Mesangial cell (primary cell): ENCODE results near the gene KLHDC4. TPM values are rescaled to one million over a fixed set of nuclear protein-coding genes. Genes with fewer than 3 reads are reported as not detected.

ENCODE experiments used
- total RNA-seq: library from RNA; depleted of rRNA; stranded (reverse); fragments of >200 nt; gene quantifications from 2 replicates; pipeline ENCODE4 v1.2.3, GENCODE V29; 2015

KLHDC4 gene
- total RNA-seq, result 22.6 and 23.0 TPM in 2 replicates

DNA sequence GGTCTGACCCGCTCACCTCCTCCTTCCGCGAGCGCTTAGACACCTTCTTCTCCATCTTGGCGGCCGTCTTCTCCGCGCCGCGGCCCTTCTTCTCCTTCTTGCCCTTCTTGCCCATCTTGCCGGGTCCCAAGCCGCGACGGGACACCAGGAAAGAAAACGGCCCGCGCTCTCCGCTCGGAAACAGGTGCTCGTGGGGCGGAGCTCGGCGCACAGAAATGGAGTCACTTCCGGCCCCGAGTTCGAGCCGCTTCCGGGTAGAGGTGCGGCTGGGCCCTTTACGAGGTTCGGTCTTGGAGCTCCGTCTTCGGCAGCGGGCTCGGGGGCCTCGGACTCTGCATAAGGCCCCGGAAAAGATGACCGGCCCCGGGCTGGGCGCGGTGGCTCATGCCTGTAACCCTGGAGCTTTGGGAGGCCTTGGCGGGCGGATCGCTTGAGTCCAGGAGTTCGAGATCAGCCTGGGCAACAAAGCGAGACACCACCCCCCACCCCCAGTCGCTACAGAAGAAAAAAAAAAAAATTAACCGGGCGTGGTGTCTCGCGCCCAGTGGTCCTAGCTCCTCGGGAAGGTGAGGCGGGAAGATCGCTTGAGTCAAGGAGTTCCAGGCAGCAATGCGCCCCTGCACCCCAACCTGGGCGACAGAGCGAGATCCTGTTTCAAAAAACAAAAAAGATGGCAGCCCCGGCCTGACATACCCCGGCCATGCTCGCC, at the start of gene KLHDC4:
Gene KLHDC4, minus strand, starts transcription at position 211 of the 709 bp plus-strand sequence. Its CDS starts 96 bp downstream, at position 115.

Other genes starting within 250 kb of the KLHDC4 start
- gene JPH3, start 163.5 kb downstream of the KLHDC4 start, total RNA-seq, result under 0.01 TPM in 1 of 2 replicates, not detected in the other
- gene SLC7A5, start 103.5 kb upstream of the KLHDC4 start, total RNA-seq, result 181 and 262 TPM in 2 replicates
- not detected in 2 replicates for gene CA5A, start 170.5 kb upstream of the KLHDC4 start, total RNA-seq
- gene BANP, start 185.4 kb upstream of the KLHDC4 start, total RNA-seq, result 12.7 and 14.7 TPM in 2 replicates